ENCODE data around the gene PJVK. TPM values are rescaled to one million over a fixed set of nuclear protein-coding genes. Genes with fewer than 3 reads are reported as not detected.
"Not testable (repeated sequence)": the region's sequence is repeated elsewhere in the genome, so short reads cannot be mapped to it uniquely, and the experiment has no call there.

The PJVK gene
- total and polyA plus RNA-seq, 4 donors, result 0.82 to 5.7 (median 4.5) TPM

DNA sequence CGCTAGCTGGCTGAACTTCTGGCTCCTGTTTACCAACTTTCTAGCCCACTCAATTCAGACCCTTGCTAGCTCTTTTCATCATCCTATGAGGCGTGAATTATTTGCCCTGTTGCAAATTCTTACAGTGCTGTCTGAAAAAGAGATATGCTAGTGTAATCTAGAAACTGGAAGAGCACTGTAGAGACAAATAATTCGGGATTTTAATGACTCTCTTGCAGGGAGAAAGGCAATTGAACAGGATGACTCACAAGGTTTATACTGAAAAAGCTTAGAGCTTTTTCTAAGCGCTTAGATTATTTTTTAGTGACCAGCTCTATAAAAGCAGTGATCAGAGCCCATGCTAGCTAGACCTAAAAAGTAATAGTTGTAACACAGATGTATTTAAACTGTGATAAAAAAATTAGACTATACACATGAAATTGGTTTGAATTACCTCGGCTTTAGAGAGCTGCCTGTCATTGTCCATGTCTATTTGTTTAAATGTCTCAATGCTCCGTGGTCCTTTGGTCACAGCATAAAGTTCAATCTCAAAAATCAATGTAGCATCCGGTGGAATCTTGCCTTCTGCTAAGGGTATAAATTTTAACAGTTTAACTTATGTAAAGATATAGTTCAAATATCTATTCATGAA, 18.2 kb downstream of the PJVK start:
- H3K4me3 ChIP-seq, result no peak overlapping the region
- ATAC-seq (ENCODE audit: insufficient read depth, low FRiP score) (no peak), DNase-seq (no peak)
- peaks cover 0 to 6% (median under 1%) of the 10 kb centered on the region in 5 donors for H3K4me1 ChIP-seq (ENCODE audit: control insufficient read depth in 5 of 5, insufficient read depth in 5 of 5, low read length in 5 of 5)
- no peak overlapping the region for H3K9ac ChIP-seq (ENCODE audit: insufficient read depth in 1 of 2, low read length in 2 of 2)
- no peaks in the 10 kb centered on the region for H3K27me3 ChIP-seq (ENCODE audit: control insufficient read depth in 3 of 3, insufficient read depth in 3 of 3, low read length in 2 of 3)
- 93 to 95% methylated on average over 7 of the region's 7 CpGs for WGBS, 2 donors
- no peak overlapping the region for H3K27ac ChIP-seq (ENCODE audit: low read depth in 1 of 2, low read length in 1 of 2)
- TF ChIP-seq, protein P1, sequence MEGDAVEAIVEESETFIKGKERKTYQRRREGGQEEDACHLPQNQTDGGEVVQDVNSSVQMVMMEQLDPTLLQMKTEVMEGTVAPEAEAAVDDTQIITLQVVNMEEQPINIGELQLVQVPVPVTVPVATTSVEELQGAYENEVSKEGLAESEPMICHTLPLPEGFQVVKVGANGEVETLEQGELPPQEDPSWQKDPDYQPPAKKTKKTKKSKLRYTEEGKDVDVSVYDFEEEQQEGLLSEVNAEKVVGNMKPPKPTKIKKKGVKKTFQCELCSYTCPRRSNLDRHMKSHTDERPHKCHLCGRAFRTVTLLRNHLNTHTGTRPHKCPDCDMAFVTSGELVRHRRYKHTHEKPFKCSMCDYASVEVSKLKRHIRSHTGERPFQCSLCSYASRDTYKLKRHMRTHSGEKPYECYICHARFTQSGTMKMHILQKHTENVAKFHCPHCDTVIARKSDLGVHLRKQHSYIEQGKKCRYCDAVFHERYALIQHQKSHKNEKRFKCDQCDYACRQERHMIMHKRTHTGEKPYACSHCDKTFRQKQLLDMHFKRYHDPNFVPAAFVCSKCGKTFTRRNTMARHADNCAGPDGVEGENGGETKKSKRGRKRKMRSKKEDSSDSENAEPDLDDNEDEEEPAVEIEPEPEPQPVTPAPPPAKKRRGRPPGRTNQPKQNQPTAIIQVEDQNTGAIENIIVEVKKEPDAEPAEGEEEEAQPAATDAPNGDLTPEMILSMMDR (IDR thresholded peaks at IDR 0.05; ENCODE audit: control extremely low read depth, extremely low read depth), result no peak
- H3K36me3 ChIP-seq (ENCODE audit: control insufficient read depth in 4 of 4, insufficient read depth in 4 of 4, low read length in 4 of 4), result peaks cover 2 to 28% (median 8%) of the 10 kb centered on the region in 4 donors
- no peaks in the 10 kb centered on the region for H3K9me3 ChIP-seq (ENCODE audit: control insufficient read depth in 4 of 4, insufficient read depth in 3 of 4, low read length in 3 of 4)

DNA sequence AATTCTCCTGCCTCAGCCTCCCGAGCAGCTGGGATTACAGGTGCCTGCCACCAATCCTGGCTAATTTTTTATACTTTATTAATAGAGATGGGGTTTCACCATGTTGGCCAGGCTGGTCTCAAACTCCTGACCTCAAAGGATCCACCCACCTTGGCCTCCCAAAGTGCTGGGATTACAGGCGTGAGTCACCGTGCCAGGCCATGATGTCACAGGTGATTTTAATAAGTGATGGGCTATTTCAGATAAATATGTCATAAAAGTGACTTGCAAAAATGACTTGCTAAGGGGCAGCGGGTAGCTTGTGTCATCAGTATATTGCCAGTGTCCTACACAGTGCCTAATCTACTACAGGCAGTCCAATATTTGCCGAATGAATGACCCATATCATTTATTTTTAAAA, 20.1 kb downstream of the PJVK start:
- not testable (repeated sequence) for H3K4me1 ChIP-seq (ENCODE audit: control insufficient read depth in 5 of 5, insufficient read depth in 5 of 5, low read length in 5 of 5); ATAC-seq (ENCODE audit: insufficient read depth, low FRiP score); DNase-seq; H3K4me3 ChIP-seq; H3K9me3 ChIP-seq (ENCODE audit: control insufficient read depth in 4 of 4, insufficient read depth in 3 of 4, low read length in 3 of 4); H3K27ac ChIP-seq (ENCODE audit: low read depth in 1 of 2, low read length in 1 of 2); H3K9ac ChIP-seq (ENCODE audit: insufficient read depth in 1 of 2, low read length in 2 of 2); H3K27me3 ChIP-seq (ENCODE audit: control insufficient read depth in 3 of 3, insufficient read depth in 3 of 3, low read length in 2 of 3)
- WGBS, 2 donors, result 95 to 98% methylated on average over 5 of the region's 5 CpGs
- H3K36me3 ChIP-seq (ENCODE audit: control insufficient read depth in 4 of 4, insufficient read depth in 4 of 4, low read length in 4 of 4), result peaks cover 0 to 18% (median 3%) of the 10 kb centered on the region in 4 donors

DNA sequence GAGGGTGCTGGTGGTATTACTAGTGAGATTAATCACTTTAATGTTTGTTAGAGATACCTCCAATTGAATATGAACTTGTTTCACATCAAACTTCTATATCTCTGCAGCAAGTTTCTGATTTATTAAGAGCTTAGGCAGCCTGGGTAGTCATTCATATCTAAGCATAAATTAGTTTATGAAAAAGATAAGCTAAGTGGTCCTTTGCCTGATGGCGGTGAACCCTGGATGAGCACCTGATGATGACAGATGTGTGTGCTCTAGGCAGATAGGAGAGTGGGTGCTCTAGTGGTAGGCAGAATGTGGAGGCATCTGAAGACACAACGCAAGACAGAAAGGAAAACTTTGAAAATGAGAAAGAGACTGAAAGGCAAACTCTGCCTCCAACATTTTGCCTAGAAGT, 22.2 kb downstream of the PJVK start:
- no peaks in the 10 kb centered on the region for H3K27me3 ChIP-seq (ENCODE audit: control insufficient read depth in 3 of 3, insufficient read depth in 3 of 3, low read length in 2 of 3)
- H3K4me3 ChIP-seq, result no peak overlapping the region
- H3K9ac ChIP-seq (ENCODE audit: insufficient read depth in 1 of 2, low read length in 2 of 2), result no peak overlapping the region
- no peak overlapping the region for H3K27ac ChIP-seq (ENCODE audit: low read depth in 1 of 2, low read length in 1 of 2)
- WGBS, 2 donors, result 96 to 100% methylated on average over 2 of the region's 2 CpGs
- TF ChIP-seq, protein P1 (IDR thresholded peaks at IDR 0.05; ENCODE audit: control extremely low read depth, extremely low read depth), result no peak
- ATAC-seq (ENCODE audit: insufficient read depth, low FRiP score) (no peak), DNase-seq (no peak)
- no peaks in the 10 kb centered on the region for H3K9me3 ChIP-seq (ENCODE audit: control insufficient read depth in 4 of 4, insufficient read depth in 3 of 4, low read length in 3 of 4)
- H3K36me3 ChIP-seq (ENCODE audit: control insufficient read depth in 4 of 4, insufficient read depth in 4 of 4, low read length in 4 of 4), result peaks cover 0 to 16% (median under 1%) of the 10 kb centered on the region in 4 donors
- H3K4me1 ChIP-seq (ENCODE audit: control insufficient read depth in 5 of 5, insufficient read depth in 5 of 5, low read length in 5 of 5), result peaks cover 0 to 12% (median 6%) of the 10 kb centered on the region in 5 donors

DNA sequence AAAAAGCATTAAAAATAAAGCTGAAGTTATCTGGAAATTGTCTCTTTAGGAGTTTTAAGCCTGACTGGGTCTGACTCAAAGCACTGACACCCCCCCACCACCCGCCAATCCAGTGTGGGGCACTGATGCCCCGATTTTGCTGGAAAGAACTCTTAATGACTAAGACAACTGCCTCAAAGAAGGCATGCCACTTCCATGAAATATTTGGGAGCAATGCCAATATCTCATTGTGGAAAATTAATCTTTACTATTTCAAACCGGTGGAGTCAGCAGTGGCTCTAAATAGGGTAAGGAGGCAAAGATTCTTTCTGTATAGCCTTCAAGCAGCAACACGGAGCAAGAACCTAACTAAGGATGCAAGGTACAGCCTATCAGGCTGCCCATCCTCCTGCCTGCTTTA, 22.8 kb downstream of the PJVK start:
- peak in 2 of 3 donors; percentile 21 to 30 for DNase-seq
- no peak overlapping the region for H3K4me3 ChIP-seq
- ATAC-seq (ENCODE audit: insufficient read depth, low FRiP score), result no peak
- H3K4me1 ChIP-seq (ENCODE audit: control insufficient read depth in 5 of 5, insufficient read depth in 5 of 5, low read length in 5 of 5), result peaks cover 0 to 12% (median 6%) of the 10 kb centered on the region in 5 donors
- no peaks in the 10 kb centered on the region for H3K9me3 ChIP-seq (ENCODE audit: control insufficient read depth in 4 of 4, insufficient read depth in 3 of 4, low read length in 3 of 4)
- H3K27me3 ChIP-seq (ENCODE audit: control insufficient read depth in 3 of 3, insufficient read depth in 3 of 3, low read length in 2 of 3), result no peaks in the 10 kb centered on the region
- peaks cover 0 to 11% (median 0%) of the 10 kb centered on the region in 4 donors for H3K36me3 ChIP-seq (ENCODE audit: control insufficient read depth in 4 of 4, insufficient read depth in 4 of 4, low read length in 4 of 4)
- TF ChIP-seq, protein P1 (IDR thresholded peaks at IDR 0.05; ENCODE audit: control extremely low read depth, extremely low read depth), result no peak
- WGBS, 2 donors, result 69 to 81% methylated on average over 4 of the region's 4 CpGs
- H3K27ac ChIP-seq (ENCODE audit: low read depth in 1 of 2, low read length in 1 of 2), result no peak overlapping the region
- no peak overlapping the region for H3K9ac ChIP-seq (ENCODE audit: insufficient read depth in 1 of 2, low read length in 2 of 2)
